Keratinocyte (primary cell): ENCODE results near the gene KIAA0930. TPM values are rescaled to one million over a fixed set of nuclear protein-coding genes. Genes with fewer than 3 reads are reported as not detected.

Experiments
- DNase-seq: peaks from one replicate; pipeline ENCODE4 v3.0.0-alpha.2; 2011; ENCODE audit warnings: low read depth, missing footprints, low spot score
- FAIRE-seq: peaks from 2 replicates; lab custom pipeline; 2011; peaks lifted over from hg19 to GRCh38; lab: Jason Lieb, UNC
- H2AFZ ChIP-seq: 2 replicates; pipeline ENCODE4 v1.6.0; 2012; ENCODE audit warnings: low read length, control low read depth, inconsistent platforms; ENCODE audit not compliant: control insufficient read depth
- H3K27ac ChIP-seq: 2 replicates; pipeline ENCODE4 v1.5.1; 2011; ENCODE audit warnings: low read length; ENCODE audit not compliant: control insufficient read depth, insufficient read depth
- H3K27me3 ChIP-seq: 3 replicates; pipeline ENCODE4 v1.6.0; 2011; ENCODE audit warnings: low read length; ENCODE audit not compliant: control insufficient read depth, insufficient read depth; ENCODE audit errors: extremely low read depth
- H3K36me3 ChIP-seq, 2 experiments: 2 replicates in 1 of 2; 3 replicates in 1 of 2; pipeline ENCODE4 v1.5.1; 2011; ENCODE audit warnings: low read length in 2 of 2, mild to moderate bottlenecking in 1 of 2; ENCODE audit not compliant: control insufficient read depth in 2 of 2, insufficient read depth in 2 of 2; ENCODE audit errors: extremely low read depth in 1 of 2
- H3K4me1 ChIP-seq: 3 replicates; pipeline ENCODE4 v1.5.1; 2011; ENCODE audit warnings: low read length; ENCODE audit not compliant: control insufficient read depth, insufficient read depth; ENCODE audit errors: extremely low read depth
- H3K4me2 ChIP-seq: 3 replicates; pipeline ENCODE4 v1.6.0; 2011; ENCODE audit warnings: low read depth, low read length; ENCODE audit not compliant: control insufficient read depth, insufficient read depth; ENCODE audit errors: extremely low read depth
- H3K4me3 ChIP-seq, 3 experiments: fragments of 200-600 bp in 1 of 3; sonication (generic) in 1 of 3; 2 replicates in 2 of 3; 3 replicates in 1 of 3; pipeline ENCODE4 v1.5.1; 2011 to 2016; ENCODE audit warnings: low read length in 3 of 3, mild to moderate bottlenecking in 3 of 3, control low read depth in 2 of 3, inconsistent platforms in 1 of 3, low read depth in 1 of 3, mixed read lengths in 1 of 3, mixed run types in 1 of 3, moderate library complexity in 1 of 3; ENCODE audit not compliant: control insufficient read depth in 2 of 3, insufficient read depth in 2 of 3; ENCODE audit errors: extremely low read depth in 1 of 3
- H3K79me2 ChIP-seq: 2 replicates; pipeline ENCODE4 v1.6.0; 2012; ENCODE audit warnings: low read length; ENCODE audit not compliant: control insufficient read depth, insufficient read depth
- H3K9ac ChIP-seq: 3 replicates; pipeline ENCODE4 v1.6.0; 2011; ENCODE audit warnings: low read length; ENCODE audit not compliant: control insufficient read depth, insufficient read depth; ENCODE audit errors: extremely low read depth
- H3K9me1 ChIP-seq: 3 replicates; pipeline ENCODE4 v1.6.0; 2011; ENCODE audit warnings: low read length; ENCODE audit not compliant: control insufficient read depth, insufficient read depth; ENCODE audit errors: extremely low read depth
- H3K9me3 ChIP-seq: 2 replicates; pipeline ENCODE4 v1.5.1; 2012; ENCODE audit warnings: low read depth, low read length; ENCODE audit not compliant: control insufficient read depth
- H4K20me1 ChIP-seq: 3 replicates; pipeline ENCODE4 v1.6.0; 2011; ENCODE audit warnings: low read length; ENCODE audit not compliant: control insufficient read depth, insufficient read depth; ENCODE audit errors: extremely low read depth
- EZH2 ChIP-seq: IDR thresholded peaks from one replicate; pipeline ENCODE4 v1.6.1; 2012; ENCODE audit warnings: inconsistent platforms, mild to moderate bottlenecking, low read length, moderate library complexity
- dilution Hi-C: fragments of 300-500 bp; cut with MboI; formaldehyde crosslinking; loops from one replicate; pipeline ENCODE4 v1.7.0; 2020; ENCODE audit warnings: low sequenced_read_pairs; ENCODE audit not compliant: extremely low pct_ligation_motif_present
- polyA plus RNA-seq, 5 experiments: library from polyadenylated mRNA; depleted of rRNA in 3 of 5; stranded (reverse) in 3 of 5; stranded (forward) in 1 of 5; unstranded in 1 of 5; fragments of >200 nt; gene quantifications; 1 replicate in 1 of 5; 2 replicates in 3 of 5; 3 replicates in 1 of 5; pipeline versions ENCODE4 v1.2.1 to v1.2.3, GENCODE V29; 2011 to 2012; ENCODE audit warnings: missing spikeins in 2 of 5, low read depth in 1 of 5, low replicate concordance in 1 of 5
- TF ChIP-seq, protein P1 (sequence below), 3 experiments: IDR thresholded peaks in 1 of 3; conservative IDR thresholded peaks in 1 of 3; optimal IDR thresholded peaks in 1 of 3; 2 replicates in 2 of 3; 3 replicates in 1 of 3; pipeline versions ENCODE3 to v1.5.1; 2011; ENCODE audit warnings: low read length in 3 of 3, mild to moderate bottlenecking in 3 of 3, moderate library complexity in 2 of 3, control low read depth in 1 of 3, inconsistent platforms in 1 of 3; ENCODE audit not compliant: insufficient read depth in 2 of 3; ENCODE audit errors: extremely low read depth in 1 of 3

The KIAA0930 gene
- polyA plus RNA-seq, 1 donor (not counting 4 experiments of a cell fraction or from before 2014, with no cell fraction given), result 115 TPM

DNA sequence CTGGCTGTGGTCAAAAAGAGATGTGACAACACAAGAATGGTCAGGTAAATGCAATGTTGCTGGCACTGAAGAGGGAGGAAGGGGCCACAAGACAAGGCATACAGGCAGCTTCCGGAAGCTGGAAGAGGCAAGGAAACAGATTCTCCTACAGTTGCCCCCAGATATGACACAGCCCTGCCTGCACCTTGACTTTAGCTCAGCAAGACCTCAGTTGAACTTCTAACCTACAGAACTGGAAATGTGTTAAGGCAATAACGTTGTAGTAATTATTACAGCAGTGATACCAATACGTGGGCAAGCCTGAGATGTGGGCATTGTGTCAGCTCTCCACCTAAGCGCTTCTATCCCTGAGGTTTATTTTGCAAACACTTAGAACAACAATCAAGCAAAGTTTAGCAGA lies 4.2 kb upstream of the KIAA0930 start:
- no peaks in the 10 kb centered on the region for H4K20me1 ChIP-seq
- H3K4me1 ChIP-seq, result peaks cover 29% of the 10 kb centered on the region
- H3K27me3 ChIP-seq, result no peaks in the 10 kb centered on the region
- no peak overlapping the region for H3K9ac ChIP-seq
- no peak overlapping the region for H2AFZ ChIP-seq
- H3K79me2 ChIP-seq, result peaks cover 6% of the 10 kb centered on the region
- no peak overlapping the region for H3K4me2 ChIP-seq
- peak overlapping the region; percentile 17 for H3K27ac ChIP-seq
- no peak for DNase-seq
- H3K36me3 ChIP-seq, result no peaks in the 10 kb centered on the region
- no peaks in the 10 kb centered on the region for H3K9me3 ChIP-seq
- dilution Hi-C loops, result no loop called here
- no peak overlapping the region for H3K4me3 ChIP-seq
- FAIRE-seq, result no peak
- H3K9me1 ChIP-seq, result no peaks in the 10 kb centered on the region
- TF ChIP-seq EZH2, result no peak
- TF ChIP-seq, protein P1, sequence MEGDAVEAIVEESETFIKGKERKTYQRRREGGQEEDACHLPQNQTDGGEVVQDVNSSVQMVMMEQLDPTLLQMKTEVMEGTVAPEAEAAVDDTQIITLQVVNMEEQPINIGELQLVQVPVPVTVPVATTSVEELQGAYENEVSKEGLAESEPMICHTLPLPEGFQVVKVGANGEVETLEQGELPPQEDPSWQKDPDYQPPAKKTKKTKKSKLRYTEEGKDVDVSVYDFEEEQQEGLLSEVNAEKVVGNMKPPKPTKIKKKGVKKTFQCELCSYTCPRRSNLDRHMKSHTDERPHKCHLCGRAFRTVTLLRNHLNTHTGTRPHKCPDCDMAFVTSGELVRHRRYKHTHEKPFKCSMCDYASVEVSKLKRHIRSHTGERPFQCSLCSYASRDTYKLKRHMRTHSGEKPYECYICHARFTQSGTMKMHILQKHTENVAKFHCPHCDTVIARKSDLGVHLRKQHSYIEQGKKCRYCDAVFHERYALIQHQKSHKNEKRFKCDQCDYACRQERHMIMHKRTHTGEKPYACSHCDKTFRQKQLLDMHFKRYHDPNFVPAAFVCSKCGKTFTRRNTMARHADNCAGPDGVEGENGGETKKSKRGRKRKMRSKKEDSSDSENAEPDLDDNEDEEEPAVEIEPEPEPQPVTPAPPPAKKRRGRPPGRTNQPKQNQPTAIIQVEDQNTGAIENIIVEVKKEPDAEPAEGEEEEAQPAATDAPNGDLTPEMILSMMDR (optimal IDR thresholded peaks at IDR 0.05 in 1 of 3, IDR thresholded peaks at IDR 0.05 in 1 of 3, conservative IDR thresholded peaks at IDR 0.05 in 1 of 3; ENCODE audit: extremely low read depth in 1 of 3, insufficient read depth in 2 of 3, low read length in 3 of 3), result no peak

GRCh38 chr22:45242778-45243191 lies 2.1 kb upstream of the KIAA0930 start:
- no peak for FAIRE-seq
- H3K27me3 ChIP-seq, result no peaks in the 10 kb centered on the region
- H2AFZ ChIP-seq, result peak overlapping the region; percentile 40
- H4K20me1 ChIP-seq, result peaks cover 3% of the 10 kb centered on the region
- peaks cover 3 to 14% of the 10 kb centered on the region in 2 experiments for H3K36me3 ChIP-seq
- TF ChIP-seq, protein P1 (optimal IDR thresholded peaks at IDR 0.05 in 1 of 3, IDR thresholded peaks at IDR 0.05 in 1 of 3, conservative IDR thresholded peaks at IDR 0.05 in 1 of 3; ENCODE audit: extremely low read depth in 1 of 3, insufficient read depth in 2 of 3, low read length in 3 of 3), result peak in 2 of 3 experiments; percentile 13 to 60
- TF ChIP-seq EZH2, result no peak
- no peak overlapping the region for H3K4me2 ChIP-seq
- dilution Hi-C loops, result no loop called here
- H3K9me3 ChIP-seq, result no peaks in the 10 kb centered on the region
- no peak overlapping the region for H3K27ac ChIP-seq
- H3K79me2 ChIP-seq, result peaks cover 26% of the 10 kb centered on the region
- H3K9me1 ChIP-seq, result no peaks in the 10 kb centered on the region
- H3K9ac ChIP-seq, result no peak overlapping the region
- no peak for DNase-seq
- peaks cover 41% of the 10 kb centered on the region for H3K4me1 ChIP-seq
- H3K4me3 ChIP-seq, result no peak overlapping the region
